Activated T-cell treated with anti-CD3 and anti-CD28 coated beads for 1 hour (primary cell): Measurements from ENCODE around the gene CPT2.

Source experiments
- DNase-seq: peaks from one replicate; pipeline ENCODE4 v3.0.0-alpha.2; 2020; ENCODE audit warnings: low read depth

The CPT2 gene

DNA sequence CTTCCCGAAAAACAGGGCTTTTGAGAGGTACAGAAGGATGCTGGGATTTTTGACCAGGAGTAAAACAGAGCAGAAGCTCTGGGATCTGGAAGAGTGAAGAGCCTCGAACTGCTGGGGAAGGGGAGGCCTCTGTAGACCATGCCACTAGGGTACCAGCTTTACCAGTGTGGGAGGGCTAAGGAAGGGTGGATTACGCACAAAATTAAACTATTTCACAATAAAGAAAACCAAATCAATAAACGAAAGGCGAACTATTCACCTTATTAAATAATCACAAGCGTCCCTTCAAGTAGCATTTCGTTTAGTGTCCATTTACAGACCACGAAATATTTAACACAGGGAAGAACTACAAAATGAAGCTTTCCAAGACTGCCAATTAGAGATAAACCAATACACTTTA, 23.1 kb downstream of the CPT2 start:
- no peak for DNase-seq

DNA sequence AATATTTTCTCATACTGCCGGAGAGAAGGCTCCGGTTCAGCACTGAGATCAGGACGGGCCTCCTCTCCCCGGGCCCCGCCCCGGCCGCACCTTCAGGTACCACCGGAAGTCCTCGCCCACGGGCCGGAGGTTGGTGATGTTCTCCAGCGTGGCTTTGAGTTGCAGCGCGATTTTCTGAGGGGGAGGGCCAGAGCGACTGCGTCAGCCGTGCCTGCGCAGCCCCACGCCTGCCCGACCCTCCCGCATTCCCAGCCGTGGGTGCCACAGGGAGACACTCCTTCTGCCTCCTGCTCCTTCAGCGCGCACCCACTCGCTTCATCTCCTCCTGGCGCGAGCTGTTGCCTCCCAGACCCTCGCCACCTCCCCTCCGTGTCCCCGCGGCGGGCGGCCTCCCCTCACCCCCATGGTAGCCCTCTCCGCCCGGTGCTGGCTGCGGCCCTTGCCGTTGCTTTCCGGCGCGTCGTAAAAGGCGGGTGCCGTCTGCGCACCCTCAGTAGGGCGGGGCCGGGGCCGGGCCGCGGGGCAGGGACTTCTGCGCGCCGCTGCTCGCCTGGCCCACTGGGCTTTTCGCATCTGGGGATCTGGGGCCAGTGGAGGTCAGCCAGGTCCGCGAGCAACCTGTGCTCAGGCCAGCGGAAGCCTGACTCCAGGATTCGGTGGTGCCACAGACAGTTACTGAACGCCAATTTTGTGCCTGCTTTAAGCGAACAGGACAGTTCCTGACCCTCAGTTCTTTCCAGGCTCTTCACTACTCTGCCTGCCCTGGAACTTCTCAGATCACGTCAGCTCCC, 23.7 kb downstream of the CPT2 start, which contains the start of gene CZIB:
Gene CZIB (minus strand): TSS at position 464 of the 791 bp plus-strand sequence. CDS start 59 bp downstream, at position 405.
- peak; percentile 89 for DNase-seq

DNA sequence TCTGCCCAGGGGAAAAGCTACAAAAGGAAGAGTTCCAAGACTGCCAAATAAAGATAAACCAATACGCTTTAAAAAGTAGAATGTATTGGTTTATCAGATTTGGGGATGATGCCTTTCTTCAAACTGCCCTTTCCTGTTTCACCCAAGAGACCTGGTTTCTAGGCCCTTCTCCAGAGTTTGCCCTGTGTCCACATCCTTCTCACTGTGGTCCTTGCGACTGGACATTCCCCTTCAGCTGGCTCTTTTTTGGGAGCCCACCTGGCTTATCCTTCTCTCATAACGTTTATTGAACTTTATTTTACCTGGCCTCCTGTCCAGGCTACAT, 24.3 kb downstream of the CPT2 start:
- DNase-seq = no peak

GRCh38 chr1:53237638-53238037, 41.0 kb downstream of the CPT2 start:
- no peak for DNase-seq

GRCh38 chr1:53238197-53239155, 41.9 kb downstream of the CPT2 start, which contains the start of gene MAGOH:
MAGOH (minus strand) TSS chr1:53238518; CDS start chr1:53238448, 70 bp downstream.
- peak; percentile 87 for DNase-seq

DNA sequence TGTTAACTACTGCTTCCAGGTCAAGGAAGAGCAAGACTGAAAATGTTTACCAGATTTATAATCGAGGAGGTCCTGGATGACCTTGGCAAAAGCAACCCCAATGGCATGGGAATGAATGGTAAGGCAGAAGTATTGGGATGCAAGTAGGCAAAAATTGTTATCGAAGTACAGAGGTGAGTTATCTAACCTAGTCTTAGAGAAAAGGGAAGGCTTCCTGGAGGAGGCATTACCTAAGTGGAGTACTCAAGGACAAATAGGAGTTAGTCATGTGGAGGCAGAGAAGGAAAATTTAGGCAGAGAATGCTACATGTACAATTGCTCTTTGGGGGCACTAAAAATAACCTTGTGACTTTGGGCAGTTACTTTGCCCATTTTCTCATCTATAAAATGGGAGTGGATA, 45.2 kb downstream of the CPT2 start:
- no peak for DNase-seq

DNA sequence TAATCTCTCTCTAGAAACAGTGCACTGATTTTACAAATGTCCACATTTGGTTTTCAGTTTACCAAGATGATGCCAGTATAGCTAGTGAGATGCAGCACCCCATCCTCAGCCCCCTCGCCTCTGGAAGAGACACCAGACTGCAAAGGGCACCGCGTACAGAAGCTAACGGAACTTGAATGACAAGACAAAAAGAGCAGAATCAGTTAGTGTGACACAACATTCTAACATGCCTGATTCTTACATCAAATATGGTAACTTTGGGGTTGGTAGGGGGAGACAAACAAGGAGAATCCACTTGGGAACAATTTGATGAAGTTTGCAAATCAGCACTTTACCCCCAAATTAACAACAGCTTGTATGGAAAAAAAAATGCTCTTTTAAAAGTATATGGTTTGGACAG, 45.8 kb downstream of the CPT2 start:
- no peak for DNase-seq

GRCh38 chr1:53244141-53244540, 47.5 kb downstream of the CPT2 start:
- DNase-seq = no peak

- no peak for DNase-seq
Observed at GRCh38 chr1:53246261-53247134, 49.9 kb downstream of the CPT2 start.

DNA sequence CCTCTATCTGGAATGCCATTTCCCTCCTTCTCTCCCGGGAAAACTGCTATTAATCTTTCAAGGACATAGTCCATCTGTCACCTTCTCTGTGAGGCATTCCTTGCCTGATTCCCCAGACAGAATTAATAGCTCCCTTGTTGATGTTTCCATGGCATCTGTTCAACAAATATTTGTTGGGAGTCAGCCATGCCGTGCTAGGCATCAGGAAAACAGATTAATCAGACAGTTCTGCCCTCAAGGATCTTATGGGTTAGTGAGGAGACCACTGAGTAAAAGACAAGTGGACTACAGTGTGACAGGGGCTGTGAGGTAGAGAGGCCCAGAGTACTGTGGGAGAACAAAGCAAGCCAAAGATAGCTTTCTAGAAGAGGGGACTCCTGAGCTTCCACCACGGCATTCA, 53.1 kb downstream of the CPT2 start:
- DNase-seq = no peak

- no peak for DNase-seq
Observed at GRCh38 chr1:53250325-53250724, 53.7 kb downstream of the CPT2 start.

DNA sequence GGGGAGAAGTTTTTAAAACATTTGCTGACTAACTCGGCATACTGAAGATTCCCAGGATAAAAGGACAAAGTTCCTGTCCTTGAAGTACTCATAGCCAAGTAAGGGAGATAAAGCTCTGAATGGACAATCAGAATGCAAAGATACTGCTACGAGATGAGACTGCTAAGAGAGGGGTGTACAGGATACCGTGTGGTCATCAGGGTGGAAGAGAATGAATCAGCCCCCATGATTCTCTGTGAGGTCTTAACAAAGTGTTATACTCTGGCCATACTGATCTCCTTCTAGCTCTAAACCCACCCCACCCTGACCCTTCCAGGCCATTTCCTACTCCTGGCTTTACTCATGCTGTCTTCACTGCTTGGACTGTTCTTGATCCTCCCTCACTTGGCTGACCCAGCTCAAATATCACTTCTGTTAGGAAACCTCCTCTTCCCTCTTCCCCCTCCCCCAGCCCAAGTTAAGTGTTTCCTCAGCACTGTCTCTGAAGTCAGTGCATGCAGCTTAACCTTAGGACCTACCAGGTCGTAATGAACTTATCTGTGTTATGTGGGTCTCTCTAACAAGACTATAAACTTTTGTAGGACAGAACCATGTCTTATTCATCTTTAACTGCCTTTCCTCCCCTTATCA, 57.5 kb downstream of the CPT2 start:
- no peak for DNase-seq

- no peak for DNase-seq
Observed at GRCh38 chr1:53255031-53255430, 58.4 kb downstream of the CPT2 start.

GRCh38 chr1:53256511-53257453, 60.2 kb downstream of the CPT2 start:
- no peak for DNase-seq

DNA sequence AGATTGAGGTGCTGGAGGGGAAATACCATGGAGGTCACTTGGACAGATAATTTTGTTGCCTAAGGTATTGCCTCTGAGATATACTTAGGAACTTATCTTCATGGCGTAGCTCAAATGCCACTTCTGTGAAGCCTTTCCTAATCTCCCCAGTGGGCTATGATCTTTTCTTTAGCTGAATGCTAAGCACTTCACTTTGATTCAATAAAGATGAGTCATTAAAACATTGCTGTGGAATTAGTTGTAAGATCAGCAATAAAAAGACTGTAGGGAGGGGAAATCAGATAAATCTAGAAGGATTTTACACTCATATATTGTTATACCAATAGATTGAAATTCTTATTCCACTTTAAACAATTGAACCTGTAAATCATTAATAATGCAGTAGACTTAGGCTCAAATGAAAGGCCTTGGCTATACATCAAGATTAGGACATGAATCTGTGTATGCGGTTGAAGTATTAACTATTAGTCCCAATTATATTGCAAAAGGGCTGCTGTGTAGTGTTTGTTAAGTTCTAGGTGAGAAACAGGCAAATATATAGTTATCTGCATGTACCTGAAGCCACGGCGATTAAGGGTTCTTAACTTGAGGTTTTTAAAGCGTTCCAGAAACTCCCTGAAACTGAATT, 60.9 kb downstream of the CPT2 start:
- DNase-seq = no peak

DNA sequence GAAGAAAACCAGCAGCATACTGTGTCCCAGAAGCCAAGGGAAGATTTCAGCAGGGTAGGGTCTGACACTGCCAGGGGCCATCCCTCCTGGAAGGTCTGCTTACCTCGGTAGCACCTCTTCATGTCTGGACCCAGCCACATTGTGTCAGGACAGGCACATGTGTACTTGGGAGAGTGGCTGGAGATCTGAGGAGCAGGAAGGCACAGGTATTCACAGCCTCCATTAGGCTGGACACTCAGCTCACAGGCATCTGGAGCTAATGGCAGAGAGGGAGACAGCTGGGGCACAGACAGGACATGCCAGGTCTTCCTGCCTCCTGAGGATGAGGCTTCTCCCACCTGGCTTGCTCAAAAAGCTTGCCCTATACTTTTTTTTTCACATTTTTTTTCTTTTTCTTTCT, 61.6 kb downstream of the CPT2 start:
- DNase-seq = no peak

- no peak for DNase-seq
Observed at GRCh38 chr1:53259932-53260331, 63.3 kb downstream of the CPT2 start.

- no peak for DNase-seq
Observed at GRCh38 chr1:53260631-53261247, 64.1 kb downstream of the CPT2 start.

DNA sequence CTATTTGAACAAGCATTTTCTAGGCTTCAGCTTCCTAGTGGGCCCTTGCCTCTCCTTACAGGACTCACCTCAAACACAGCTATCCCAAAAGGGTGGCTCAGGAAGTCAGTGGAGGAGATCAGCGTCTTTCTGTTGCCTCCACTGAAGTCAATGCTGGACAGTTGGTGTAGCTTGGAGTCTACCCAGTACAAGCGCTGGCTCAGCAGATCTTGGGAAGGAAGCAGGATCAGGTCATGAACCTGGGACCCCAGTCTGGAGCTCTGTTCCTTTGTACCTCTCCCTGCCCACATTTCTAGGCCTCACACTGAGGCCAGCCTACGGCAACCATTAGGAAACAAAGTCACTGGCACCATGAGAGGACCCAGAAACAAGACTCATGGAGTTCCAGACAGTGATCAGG, 65.4 kb downstream of the CPT2 start:
- DNase-seq = no peak
